Measurements from ENCODE around the gene ANKRD23. TPM values are rescaled to one million over a fixed set of nuclear protein-coding genes. Genes with fewer than 3 reads are reported as not detected.

ANKRD23 gene
- total and polyA plus RNA-seq, 2 of the 8 experiments (the other 6 are each of a cell fraction or from before 2014, with no cell fraction given): 3.4 to 3.5 TPM

DNA sequence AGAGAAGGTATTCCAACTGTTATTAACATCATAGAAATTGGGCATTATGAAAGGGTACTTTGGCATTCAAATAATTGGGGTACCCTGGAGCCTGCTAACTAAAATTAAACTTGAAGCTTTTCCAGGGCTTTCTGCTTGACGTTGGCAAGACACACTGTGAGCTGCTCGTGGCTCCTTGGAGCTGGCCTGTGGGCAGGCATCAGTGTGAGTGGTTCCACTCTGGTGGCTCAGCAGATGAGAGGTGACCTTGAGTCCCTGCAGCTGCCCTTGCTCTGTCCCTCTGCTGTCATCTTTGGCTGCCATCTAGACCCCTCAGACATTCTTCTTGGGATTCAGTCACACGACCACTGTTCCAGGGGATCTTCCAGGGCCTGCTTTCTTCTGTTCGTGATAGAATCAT, 21.0 kb downstream of the ANKRD23 start:
- no peak overlapping the region for H3K23ac ChIP-seq (ENCODE audit: insufficient read length)
- no peak for DNase-seq (ENCODE audit: low read depth in 1 of 2, low spot score in 2 of 2)
- no peaks in the 10 kb centered on the region for H3K27me3 ChIP-seq (replicated peaks in 1 of 4; ENCODE audit: control insufficient read depth in 3 of 4, extremely low read depth in 1 of 4, insufficient read depth in 3 of 4, low read length in 3 of 4)
- ChIA-PET POLR2A (ENCODE audit: partially characterized antibody) (interaction anchor here (0.7 to 1.2 kb wide), 3 partner anchors 11 to 36 kb away, joined by 3 read pairs; partner anchors contain the start of gene ANKRD39), CTCF (ENCODE audit: partially characterized antibody) (interaction anchor here (0.6 to 1.5 kb wide), 7 partner anchors 8 to 128 kb away, joined by 3 to 6 read pairs (median 3); partner anchors contain the start of gene ANKRD39)
- no peak overlapping the region for H4K91ac ChIP-seq (replicated peaks; ENCODE audit: insufficient read length, low read length)
- H4K5ac ChIP-seq (ENCODE audit: insufficient read length, low read depth, low read length): no peak overlapping the region
- TF ChIP-seq JUN (IDR thresholded peaks at IDR 0.05; ENCODE audit: low read depth, low read length) (no peak), MAFK (IDR thresholded peaks at IDR 0.05; ENCODE audit: low read depth, low read length) (no peak), RFX5 (IDR thresholded peaks at IDR 0.05; ENCODE audit: borderline replicate concordance, low read depth, low read length) (no peak)
- H3K79me2 ChIP-seq (ENCODE audit: control insufficient read depth in 1 of 2, insufficient read depth in 2 of 2, low read length in 2 of 2): peaks cover 3 to 67% of the 10 kb centered on the region in 2 experiments; a peak in 3 of 4 replicates
- H3K18ac ChIP-seq (ENCODE audit: extremely low read depth, low read length): no peak overlapping the region
- peaks cover 31% of the 10 kb centered on the region for H3K79me1 ChIP-seq (ENCODE audit: low read depth, low read length)
- H2BK20ac ChIP-seq (ENCODE audit: low read length): no peak overlapping the region
- H4K8ac ChIP-seq (ENCODE audit: extremely low read depth, insufficient read depth, low read length): no peak overlapping the region; the same call in 1 of the 2 replicates
- H3K56ac ChIP-seq (replicated peaks; ENCODE audit: insufficient read length, low read depth, low read length): no peak overlapping the region
- no peak overlapping the region for H3K4me3 ChIP-seq (ENCODE audit: extremely low read depth in 1 of 4, insufficient read depth in 2 of 4, low read depth in 3 of 4, low read length in 4 of 4)
- no peak overlapping the region for H2BK120ac ChIP-seq (replicated peaks; ENCODE audit: low read depth, low read length)
- peaks cover 12 to 41% of the 10 kb centered on the region in 2 experiments for H4K20me1 ChIP-seq (replicated peaks in 1 of 2; ENCODE audit: control insufficient read depth in 1 of 2, insufficient read depth in 2 of 2, low read length in 2 of 2)
- no peak overlapping the region for H3K4ac ChIP-seq (replicated peaks; ENCODE audit: insufficient read length, low read depth, low read length)
- 0 out of 2 replicates have a peak, but pooled peaks cover under 1% of the 10 kb centered on the region for H3K23me2 ChIP-seq (ENCODE audit: low read depth, low read length)
- H3K9ac ChIP-seq (replicated peaks in 1 of 4; ENCODE audit: extremely low read depth in 1 of 4, low read depth in 3 of 4, low read length in 3 of 4): no peak overlapping the region
- FAIRE-seq: no peak
- no peak overlapping the region for H2BK15ac ChIP-seq (ENCODE audit: low read length)
- peaks cover 0 to 16% (median 10%) of the 10 kb centered on the region in 4 experiments; a peak in 5 of 7 replicates for H3K4me1 ChIP-seq (replicated peaks in 1 of 4; ENCODE audit: control insufficient read depth in 3 of 4, insufficient read depth in 4 of 4, low read length in 3 of 4)
- no peak overlapping the region for H2BK5ac ChIP-seq (ENCODE audit: low read depth, low read length)
- WGBS, 2 experiments (ENCODE audit: extremely low coverage in 1 of 2, insufficient coverage in 1 of 2, insufficient read length in 1 of 2, insufficient replicate concordance in 2 of 2, low coverage in 1 of 2, low lambda C conversion rate in 2 of 2, missing lambda C conversion rate in 1 of 2): 97% methylated on average over 4 of the region's 4 CpGs; no CpG with 5 or more reads in 1 of the 2 experiments
- no peak overlapping the region for H3K14ac ChIP-seq (ENCODE audit: insufficient read length)
- H3K9me3 ChIP-seq (ENCODE audit: insufficient read depth in 2 of 2, low read depth in 1 of 2, low read length in 1 of 2): no peaks in the 10 kb centered on the region
- H3K4me2 ChIP-seq (ENCODE audit: insufficient read depth in 1 of 2, low read depth in 2 of 2, low read length in 2 of 2): no peak overlapping the region
- H2AFZ ChIP-seq (ENCODE audit: low read length): no peak overlapping the region
- H2BK12ac ChIP-seq (ENCODE audit: low read depth, low read length): no peak overlapping the region
- no peak overlapping the region for H3K27ac ChIP-seq (ENCODE audit: low read depth, low read length)
- H3K36me3 ChIP-seq (ENCODE audit: control insufficient read depth in 2 of 4, insufficient read depth in 4 of 4, low read length in 3 of 4): peaks cover 6 to 39% (median 14%) of the 10 kb centered on the region in 4 experiments; a peak in 7 of 8 replicates
- no peak overlapping the region for H2AK5ac ChIP-seq (ENCODE audit: low read depth, low read length)

Data from H1 (cell line).